ENCODE data around the gene PLCB1.

- no peak for TF ChIP-seq PRDM15 (CRISPR knock-in tag; IDR thresholded peaks at IDR 0.05)
- TF ChIP-seq CTCF (IDR thresholded peaks at IDR 0.05) = no peak
- TF ChIP-seq MAX (CRISPR knock-in tag; IDR thresholded peaks at IDR 0.05) = no peak
- TF ChIP-seq USF1 (CRISPR knock-in tag; IDR thresholded peaks at IDR 0.05) = no peak
- no peak for TF ChIP-seq CBFB (CRISPR knock-in tag; IDR thresholded peaks at IDR 0.05; ENCODE audit: low read depth)
- no peak for TF ChIP-seq NR3C1 (CRISPR knock-in tag; conservative IDR thresholded peaks at IDR 0.05; ENCODE audit: low read depth)
- TF ChIP-seq FOXJ3 (CRISPR knock-in tag; IDR thresholded peaks at IDR 0.05; ENCODE audit: borderline replicate concordance) = no peak
Measured at GRCh38 chr20:8711501-8711900, 579.4 kb downstream of the PLCB1 start.

All from WTC11 (cell line).